ENCODE measurements around the gene PDS5B.

The PDS5B gene

DNA sequence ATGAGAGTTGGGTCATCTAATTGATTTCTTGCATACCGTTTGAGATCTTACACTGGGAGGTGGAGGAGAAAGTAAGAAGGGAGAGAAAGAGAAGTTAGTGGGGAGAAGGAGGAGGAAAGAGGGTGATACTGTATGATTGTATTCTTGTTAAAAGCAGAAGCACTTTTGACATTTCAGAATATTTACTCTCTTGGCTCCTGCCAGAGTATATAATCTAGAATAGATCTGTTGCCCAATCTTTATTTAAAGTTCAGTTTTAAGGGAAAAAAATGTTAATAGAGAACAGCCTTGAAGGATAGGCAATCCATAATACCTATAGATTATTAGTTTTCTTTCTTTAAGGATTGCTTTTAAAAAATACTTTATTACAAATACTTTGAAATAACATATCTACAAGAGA, 41.5 kb downstream of the PDS5B start:
- no peaks in the 10 kb centered on the region for H3K9me2 ChIP-seq (replicated peaks; ENCODE audit: insufficient read depth, low read length)
- peaks cover 9% of the 10 kb centered on the region; the same call in 1 of the 2 replicates for H3F3A ChIP-seq (ENCODE audit: insufficient read depth)
- H3K4me3 ChIP-seq (ENCODE audit: insufficient read depth, low read length, poor library complexity, severe bottlenecking), result no peak overlapping the region
- peaks cover 100% of the 10 kb centered on the region for H3K79me2 ChIP-seq (ENCODE audit: insufficient read depth, low read length)
- peaks cover 7% of the 10 kb centered on the region; the same call in 1 of the 2 replicates for H3K9me3 ChIP-seq (ENCODE audit: insufficient read depth, low read length)
- no peak overlapping the region for H3K9ac ChIP-seq (ENCODE audit: low read length)
- TF ChIP-seq EZH2phosphoT487 (conservative IDR thresholded peaks at IDR 0.05; ENCODE audit: low read length), result no peak
- TF ChIP-seq, protein P1, sequence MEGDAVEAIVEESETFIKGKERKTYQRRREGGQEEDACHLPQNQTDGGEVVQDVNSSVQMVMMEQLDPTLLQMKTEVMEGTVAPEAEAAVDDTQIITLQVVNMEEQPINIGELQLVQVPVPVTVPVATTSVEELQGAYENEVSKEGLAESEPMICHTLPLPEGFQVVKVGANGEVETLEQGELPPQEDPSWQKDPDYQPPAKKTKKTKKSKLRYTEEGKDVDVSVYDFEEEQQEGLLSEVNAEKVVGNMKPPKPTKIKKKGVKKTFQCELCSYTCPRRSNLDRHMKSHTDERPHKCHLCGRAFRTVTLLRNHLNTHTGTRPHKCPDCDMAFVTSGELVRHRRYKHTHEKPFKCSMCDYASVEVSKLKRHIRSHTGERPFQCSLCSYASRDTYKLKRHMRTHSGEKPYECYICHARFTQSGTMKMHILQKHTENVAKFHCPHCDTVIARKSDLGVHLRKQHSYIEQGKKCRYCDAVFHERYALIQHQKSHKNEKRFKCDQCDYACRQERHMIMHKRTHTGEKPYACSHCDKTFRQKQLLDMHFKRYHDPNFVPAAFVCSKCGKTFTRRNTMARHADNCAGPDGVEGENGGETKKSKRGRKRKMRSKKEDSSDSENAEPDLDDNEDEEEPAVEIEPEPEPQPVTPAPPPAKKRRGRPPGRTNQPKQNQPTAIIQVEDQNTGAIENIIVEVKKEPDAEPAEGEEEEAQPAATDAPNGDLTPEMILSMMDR (IDR thresholded peaks at IDR 0.05; ENCODE audit: insufficient read depth, low read length, poor library complexity, severe bottlenecking), result no peak
- H3K4me2 ChIP-seq (ENCODE audit: low read depth, low read length, poor library complexity, severe bottlenecking), result no peak overlapping the region
- peaks cover 4% of the 10 kb centered on the region; the same call in 1 of the 2 replicates for H3K36me3 ChIP-seq (ENCODE audit: low read length)
- no peak overlapping the region for H3K27ac ChIP-seq (ENCODE audit: low read depth, low read length)
- H4K20me1 ChIP-seq (ENCODE audit: low read depth, low read length), result peaks cover 37% of the 10 kb centered on the region
- no peak overlapping the region for H2AFZ ChIP-seq (ENCODE audit: low read depth, low read length, severe bottlenecking)
- H3K27me3 ChIP-seq (ENCODE audit: low read length), result no peaks in the 10 kb centered on the region

DNA sequence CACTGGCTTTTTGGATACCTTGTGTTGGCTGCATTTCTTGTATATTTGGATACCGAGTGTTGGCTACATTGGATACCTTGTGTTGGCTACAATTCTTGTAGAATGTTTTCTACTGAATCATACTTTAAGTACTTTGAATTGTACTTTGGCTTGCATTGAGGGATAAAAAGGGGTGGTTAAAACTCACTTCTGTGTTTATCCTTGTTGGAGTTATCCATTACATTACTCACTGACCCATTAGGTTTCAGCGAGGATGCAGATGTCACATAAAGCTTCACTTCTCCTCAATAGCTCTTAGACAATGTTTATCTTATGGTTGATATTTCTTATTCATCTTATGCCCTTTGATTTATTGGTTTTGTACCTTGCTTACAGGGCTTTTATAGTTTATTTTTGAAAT, 43.1 kb downstream of the PDS5B start:
- H3K9me3 ChIP-seq (ENCODE audit: insufficient read depth, low read length), result no peaks in the 10 kb centered on the region
- H3K36me3 ChIP-seq (ENCODE audit: low read length), result no peaks in the 10 kb centered on the region
- no peak overlapping the region for H2AFZ ChIP-seq (ENCODE audit: low read depth, low read length, severe bottlenecking)
- H3K27me3 ChIP-seq (ENCODE audit: low read length), result no peaks in the 10 kb centered on the region
- H3K9me2 ChIP-seq (replicated peaks; ENCODE audit: insufficient read depth, low read length), result no peaks in the 10 kb centered on the region
- H3K27ac ChIP-seq (ENCODE audit: low read depth, low read length), result no peak overlapping the region
- no peak for TF ChIP-seq EZH2phosphoT487 (conservative IDR thresholded peaks at IDR 0.05; ENCODE audit: low read length)
- TF ChIP-seq, protein P1 (IDR thresholded peaks at IDR 0.05; ENCODE audit: insufficient read depth, low read length, poor library complexity, severe bottlenecking), result no peak
- no peak overlapping the region for H3K9ac ChIP-seq (ENCODE audit: low read length)
- H3K4me2 ChIP-seq (ENCODE audit: low read depth, low read length, poor library complexity, severe bottlenecking), result no peak overlapping the region
- peaks cover 44% of the 10 kb centered on the region for H4K20me1 ChIP-seq (ENCODE audit: low read depth, low read length)
- peaks cover 5% of the 10 kb centered on the region; the same call in 1 of the 2 replicates for H3F3A ChIP-seq (ENCODE audit: insufficient read depth)
- H3K4me3 ChIP-seq (ENCODE audit: insufficient read depth, low read length, poor library complexity, severe bottlenecking), result no peak overlapping the region
- peaks cover 100% of the 10 kb centered on the region for H3K79me2 ChIP-seq (ENCODE audit: insufficient read depth, low read length)

DNA sequence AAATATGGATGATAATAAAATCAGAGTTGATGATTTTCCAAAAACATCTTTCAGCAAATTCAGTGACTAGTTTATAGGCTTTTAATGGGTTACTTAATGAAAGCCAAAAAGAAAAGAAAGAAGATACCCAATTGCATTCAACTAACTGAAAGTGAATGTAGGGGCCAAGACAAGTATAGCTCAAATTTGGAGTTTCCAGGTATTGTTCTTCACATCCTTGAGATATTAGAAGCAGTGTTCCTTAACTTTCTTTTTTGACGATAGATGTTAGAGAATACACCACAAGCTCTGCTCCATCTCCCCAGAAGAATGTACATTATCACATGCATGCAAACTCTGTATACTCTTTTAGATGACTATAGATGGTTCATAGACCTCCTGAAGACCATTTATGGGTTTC, 43.6 kb downstream of the PDS5B start:
- peaks cover 44% of the 10 kb centered on the region for H4K20me1 ChIP-seq (ENCODE audit: low read depth, low read length)
- no peak overlapping the region for H3K9ac ChIP-seq (ENCODE audit: low read length)
- H3K27ac ChIP-seq (ENCODE audit: low read depth, low read length), result no peak overlapping the region
- no peaks in the 10 kb centered on the region for H3K9me2 ChIP-seq (replicated peaks; ENCODE audit: insufficient read depth, low read length)
- no peaks in the 10 kb centered on the region for H3K36me3 ChIP-seq (ENCODE audit: low read length)
- TF ChIP-seq, protein P1 (IDR thresholded peaks at IDR 0.05; ENCODE audit: insufficient read depth, low read length, poor library complexity, severe bottlenecking), result no peak
- TF ChIP-seq EZH2phosphoT487 (conservative IDR thresholded peaks at IDR 0.05; ENCODE audit: low read length), result no peak
- H3K79me2 ChIP-seq (ENCODE audit: insufficient read depth, low read length), result peaks cover 100% of the 10 kb centered on the region
- H3K27me3 ChIP-seq (ENCODE audit: low read length), result no peaks in the 10 kb centered on the region
- 0 out of 2 replicates have a peak, but pooled peaks cover 5% of the 10 kb centered on the region for H3F3A ChIP-seq (ENCODE audit: insufficient read depth)
- H3K4me3 ChIP-seq (ENCODE audit: insufficient read depth, low read length, poor library complexity, severe bottlenecking), result no peak overlapping the region
- no peak overlapping the region for H2AFZ ChIP-seq (ENCODE audit: low read depth, low read length, severe bottlenecking)
- H3K4me2 ChIP-seq (ENCODE audit: low read depth, low read length, poor library complexity, severe bottlenecking), result no peak overlapping the region
- H3K9me3 ChIP-seq (ENCODE audit: insufficient read depth, low read length), result no peaks in the 10 kb centered on the region

Data from SU-DHL-6 (cell line).